Right lobe of liver (tissue), 4 donors: Measurements from ENCODE around the gene ODC1.

Experiments used
- POLR2A ChIP-seq: fragments of 450-650 bp; IDR thresholded peaks from one replicate; pipeline ENCODE4 v1.6.1; 2017; ENCODE audit warnings: antibody characterized with exemption, mild to moderate bottlenecking
- TF ChIP-seq, protein P1 (sequence below), 4 donors: fragments of 200-600 bp in 3 of 4; fragments of 450-650 bp in 1 of 4; IDR thresholded peaks; one replicate each; pipeline versions ENCODE4 v1.5.1 to v1.8.0; 2016 to 2022; ENCODE audit warnings: antibody characterized with exemption in 4 of 4, mild to moderate bottlenecking in 2 of 4
- donor health status: DM: no; HTN: no; CAD: no.
- donor health status: DM: no; HTN: no; CAD: no.
- donor health status: DM: no; HTN: yes; CAD: no.

- TF ChIP-seq, protein P1, sequence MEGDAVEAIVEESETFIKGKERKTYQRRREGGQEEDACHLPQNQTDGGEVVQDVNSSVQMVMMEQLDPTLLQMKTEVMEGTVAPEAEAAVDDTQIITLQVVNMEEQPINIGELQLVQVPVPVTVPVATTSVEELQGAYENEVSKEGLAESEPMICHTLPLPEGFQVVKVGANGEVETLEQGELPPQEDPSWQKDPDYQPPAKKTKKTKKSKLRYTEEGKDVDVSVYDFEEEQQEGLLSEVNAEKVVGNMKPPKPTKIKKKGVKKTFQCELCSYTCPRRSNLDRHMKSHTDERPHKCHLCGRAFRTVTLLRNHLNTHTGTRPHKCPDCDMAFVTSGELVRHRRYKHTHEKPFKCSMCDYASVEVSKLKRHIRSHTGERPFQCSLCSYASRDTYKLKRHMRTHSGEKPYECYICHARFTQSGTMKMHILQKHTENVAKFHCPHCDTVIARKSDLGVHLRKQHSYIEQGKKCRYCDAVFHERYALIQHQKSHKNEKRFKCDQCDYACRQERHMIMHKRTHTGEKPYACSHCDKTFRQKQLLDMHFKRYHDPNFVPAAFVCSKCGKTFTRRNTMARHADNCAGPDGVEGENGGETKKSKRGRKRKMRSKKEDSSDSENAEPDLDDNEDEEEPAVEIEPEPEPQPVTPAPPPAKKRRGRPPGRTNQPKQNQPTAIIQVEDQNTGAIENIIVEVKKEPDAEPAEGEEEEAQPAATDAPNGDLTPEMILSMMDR (IDR thresholded peaks at IDR 0.05): no peak
- TF ChIP-seq POLR2A: no peak
Measured at GRCh38 chr2:10457846-10458598, 9.9 kb upstream of the ODC1 start.
